DLD1 (cell line): ENCODE data around the gene RGR.

Source experiments
- in situ Hi-C: cut with HindIII; loops from 2 replicates; pipeline ENCODE4 v1.10.0; 2017; ENCODE audit warnings: low sequenced_read_pairs

The RGR gene, protein sequence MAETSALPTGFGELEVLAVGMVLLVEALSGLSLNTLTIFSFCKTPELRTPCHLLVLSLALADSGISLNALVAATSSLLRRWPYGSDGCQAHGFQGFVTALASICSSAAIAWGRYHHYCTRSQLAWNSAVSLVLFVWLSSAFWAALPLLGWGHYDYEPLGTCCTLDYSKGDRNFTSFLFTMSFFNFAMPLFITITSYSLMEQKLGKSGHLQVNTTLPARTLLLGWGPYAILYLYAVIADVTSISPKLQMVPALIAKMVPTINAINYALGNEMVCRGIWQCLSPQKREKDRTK

DNA sequence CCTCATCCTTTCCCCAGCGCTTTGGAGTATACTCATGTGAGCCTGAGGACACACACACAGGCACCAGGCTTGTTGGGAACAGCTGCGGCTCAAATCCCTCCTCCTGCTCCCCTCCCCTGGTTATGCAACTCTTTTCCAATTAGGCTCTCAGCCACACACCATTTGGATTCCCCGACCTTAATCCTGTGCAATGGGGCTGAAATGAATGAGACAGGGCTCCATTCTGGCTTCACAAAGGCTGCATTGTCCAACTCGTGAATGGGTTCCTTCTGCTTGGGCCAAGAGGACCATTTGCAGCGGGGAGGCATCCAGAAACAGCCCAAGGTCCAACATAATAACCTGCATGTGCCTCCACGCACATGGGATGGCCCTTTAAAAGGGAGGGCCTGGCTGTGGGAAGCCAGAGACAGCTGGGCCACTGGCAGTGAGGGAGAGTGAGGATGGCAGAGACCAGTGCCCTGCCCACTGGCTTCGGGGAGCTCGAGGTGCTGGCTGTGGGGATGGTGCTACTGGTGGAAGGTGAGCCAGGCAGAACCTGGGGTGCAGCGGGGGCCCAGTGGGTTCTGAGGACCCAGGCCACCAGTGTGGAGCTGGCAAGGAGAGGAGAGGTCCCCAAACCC lies at the start of gene RGR:
TSS of gene RGR (plus strand) at position 403 of the 620 bp plus-strand sequence. CDS start at position 441, 38 bp downstream.
- in situ Hi-C loops, result no loop called here

DNA sequence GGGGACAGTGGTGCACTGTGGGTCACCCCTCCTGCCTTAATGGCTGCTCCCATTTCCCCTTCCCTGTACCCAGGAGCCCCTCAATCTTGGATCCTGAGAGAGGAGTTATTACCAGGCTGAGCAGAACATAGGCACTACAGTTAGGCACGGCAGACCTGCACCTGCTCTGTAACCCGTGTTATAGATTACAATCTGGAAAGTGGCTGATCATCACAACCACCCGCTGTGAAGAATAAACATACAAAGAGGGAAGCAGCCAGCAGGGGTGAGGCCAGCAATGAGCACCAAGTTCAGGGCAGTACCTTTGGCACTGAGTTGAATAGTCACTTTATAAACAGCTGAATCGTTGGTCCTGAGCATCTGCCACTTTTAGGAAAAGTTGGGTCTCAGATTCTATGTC lies 48.8 kb upstream of the RGR start:
- in situ Hi-C loops, result no loop called here

DNA sequence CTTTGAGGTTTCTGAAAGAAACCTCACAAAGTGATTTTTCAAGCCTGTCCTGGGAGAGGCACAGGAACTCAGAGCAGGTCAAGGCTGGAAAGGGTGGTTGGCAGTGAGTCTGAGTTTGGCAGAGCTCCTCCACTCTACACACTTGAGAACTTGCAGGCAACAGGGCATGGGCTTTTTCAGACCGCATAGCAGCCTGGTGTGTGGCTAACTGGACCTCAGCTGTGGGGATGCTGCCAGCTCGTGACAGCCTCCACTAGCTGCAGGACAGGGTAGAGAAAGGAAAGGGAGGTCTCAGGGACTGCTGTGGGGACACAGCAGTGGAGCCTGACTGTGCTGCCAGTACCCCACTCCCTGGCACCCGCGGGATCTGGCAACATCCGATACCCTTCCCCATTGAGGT lies 47.9 kb upstream of the RGR start:
- in situ Hi-C loops, result no loop called here

DNA sequence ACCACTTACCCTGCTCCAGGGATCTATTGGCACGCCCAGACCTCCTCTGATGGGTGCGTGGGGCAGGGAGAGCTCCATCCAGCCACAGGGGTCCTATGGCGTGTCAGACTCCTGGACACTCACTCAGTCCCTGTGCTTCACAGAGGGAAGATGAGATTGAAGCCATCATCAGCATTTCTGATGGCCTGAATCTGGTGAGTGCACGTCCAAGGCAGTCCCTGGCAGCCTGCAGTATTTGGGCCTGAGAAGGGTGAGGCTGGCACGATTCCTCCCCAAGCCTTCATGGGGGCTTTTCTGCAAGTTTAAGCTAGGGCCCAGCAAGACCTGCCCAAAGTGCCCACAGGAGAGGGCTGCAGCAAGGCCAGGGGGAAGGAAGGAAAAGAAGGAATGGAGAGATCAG lies 47.2 kb upstream of the RGR start:
- in situ Hi-C loops, result no loop called here

DNA sequence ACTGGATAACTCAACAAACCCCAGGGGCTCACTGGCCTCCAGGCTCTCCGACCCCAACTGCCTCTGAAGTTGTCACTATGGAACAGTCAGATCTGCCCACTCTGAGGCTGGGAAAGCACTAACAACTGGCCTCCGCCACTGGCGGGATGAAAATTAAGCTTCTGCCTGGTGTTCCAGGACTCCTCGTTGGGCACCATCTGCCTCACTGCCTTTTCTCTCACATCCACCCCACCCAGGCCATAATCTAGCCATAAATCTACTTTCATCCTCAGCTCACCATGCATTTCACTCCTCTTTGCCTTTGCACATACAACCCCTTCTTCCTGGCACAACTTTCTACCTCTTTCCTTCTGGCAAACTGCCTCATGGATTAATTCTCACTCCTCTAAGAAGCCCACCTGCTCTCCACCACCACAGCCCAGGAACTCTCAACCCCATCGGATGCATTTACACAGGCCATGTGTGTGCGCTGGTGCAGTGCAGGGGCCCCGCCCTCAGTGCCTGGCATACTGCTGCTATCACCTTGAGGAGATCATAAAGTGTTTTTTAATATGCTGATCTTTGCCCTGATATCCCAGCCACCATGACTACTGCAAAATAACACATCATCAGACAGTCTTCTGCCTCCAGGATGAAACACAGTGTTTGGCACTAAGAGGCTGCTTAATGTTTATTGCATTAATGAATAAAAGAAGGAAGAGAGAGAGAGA lies 46.5 kb upstream of the RGR start:
- in situ Hi-C loops, result no loop called here

DNA sequence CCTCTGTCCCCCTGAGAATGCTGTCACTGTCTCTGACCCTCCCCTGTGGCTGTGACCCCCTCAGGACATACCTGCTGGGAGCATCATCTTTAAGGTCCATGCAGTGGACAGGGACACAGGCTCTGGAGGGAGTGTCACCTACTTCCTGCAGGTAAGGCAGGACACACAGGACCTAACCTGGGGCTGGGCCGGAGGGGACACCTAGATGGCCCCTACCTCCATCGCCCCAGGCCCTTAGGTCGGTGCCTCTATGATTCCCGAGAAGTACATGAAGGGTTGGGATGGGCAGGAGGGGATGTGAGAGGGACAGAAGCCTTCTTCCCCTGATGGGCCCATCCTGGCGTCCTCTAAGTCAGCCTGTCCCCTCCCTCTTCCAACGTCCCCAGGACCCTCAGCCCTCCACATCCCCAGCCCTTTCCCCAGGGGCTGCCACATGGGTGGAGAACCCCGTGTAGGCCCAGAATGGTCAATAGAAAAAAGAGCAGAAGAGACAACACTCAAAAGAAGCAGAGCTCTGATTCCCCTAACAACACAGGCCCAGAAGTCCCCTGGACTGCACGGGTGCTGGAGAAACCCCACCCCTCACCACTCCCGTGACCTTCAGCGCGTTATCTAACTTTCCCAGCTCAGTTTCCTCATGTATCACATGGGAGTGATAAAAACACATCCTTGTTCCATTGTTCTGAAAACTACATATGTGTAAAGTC lies 44.2 kb upstream of the RGR start:
- in situ Hi-C loops, result no loop called here

DNA sequence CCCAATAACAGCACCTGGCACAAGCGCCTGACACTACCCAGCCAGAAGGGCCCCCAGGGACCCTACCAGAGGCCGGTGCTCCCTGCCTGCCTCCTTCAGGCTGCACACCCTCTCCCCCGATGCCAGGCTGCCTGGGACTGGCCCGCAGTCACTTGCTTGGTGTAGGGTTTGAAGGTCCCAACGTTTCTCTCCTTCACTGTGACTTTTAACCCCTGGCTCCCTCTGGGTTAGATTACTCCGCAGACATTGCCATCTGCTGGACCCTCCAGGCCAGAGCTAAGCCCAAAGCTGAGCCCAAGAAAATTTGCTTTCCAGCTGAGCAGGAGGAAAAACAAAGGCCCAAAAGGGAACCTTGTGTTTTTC lies 43.6 kb upstream of the RGR start:
- in situ Hi-C loops, result no loop called here

DNA sequence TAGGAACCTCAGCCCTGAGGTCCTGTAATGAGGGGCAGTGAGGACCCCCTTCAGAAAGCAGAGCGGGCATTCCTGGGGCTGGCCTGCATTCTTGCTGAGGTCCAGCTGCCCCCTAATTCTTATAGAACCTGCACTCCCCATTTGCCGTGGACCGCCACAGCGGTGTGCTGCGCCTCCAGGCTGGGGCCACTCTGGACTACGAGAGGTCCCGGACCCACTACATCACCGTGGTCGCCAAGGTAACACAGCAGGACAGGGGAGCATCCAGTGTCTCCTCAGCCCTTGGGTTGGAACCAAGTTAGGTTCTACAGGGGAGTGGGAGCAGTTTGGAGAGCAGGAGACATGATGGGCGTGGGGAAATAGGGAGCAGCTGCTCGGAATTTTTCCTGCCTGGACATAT lies 43.2 kb upstream of the RGR start:
- in situ Hi-C loops, result no loop called here

DNA sequence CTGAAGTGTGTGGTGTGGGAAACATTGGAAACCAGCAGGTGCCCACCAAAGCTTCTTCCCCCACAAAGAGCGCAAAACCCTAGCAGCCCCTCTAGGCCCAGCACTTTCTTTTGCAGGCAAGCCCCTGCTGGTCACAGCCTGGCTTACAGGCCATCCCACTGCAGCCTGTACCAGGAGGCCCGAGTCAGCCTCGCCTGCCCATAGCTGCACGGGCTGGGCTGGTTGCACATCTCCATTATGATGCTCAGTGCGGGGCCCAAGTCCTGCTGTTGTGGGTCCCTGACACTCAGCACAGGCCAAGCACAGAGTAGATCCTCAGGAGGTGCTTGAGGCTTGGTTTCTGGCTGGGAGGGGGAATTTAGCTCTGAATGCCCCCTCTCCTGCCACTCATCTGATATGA lies 42.5 kb upstream of the RGR start:
- in situ Hi-C loops, result no loop called here

DNA sequence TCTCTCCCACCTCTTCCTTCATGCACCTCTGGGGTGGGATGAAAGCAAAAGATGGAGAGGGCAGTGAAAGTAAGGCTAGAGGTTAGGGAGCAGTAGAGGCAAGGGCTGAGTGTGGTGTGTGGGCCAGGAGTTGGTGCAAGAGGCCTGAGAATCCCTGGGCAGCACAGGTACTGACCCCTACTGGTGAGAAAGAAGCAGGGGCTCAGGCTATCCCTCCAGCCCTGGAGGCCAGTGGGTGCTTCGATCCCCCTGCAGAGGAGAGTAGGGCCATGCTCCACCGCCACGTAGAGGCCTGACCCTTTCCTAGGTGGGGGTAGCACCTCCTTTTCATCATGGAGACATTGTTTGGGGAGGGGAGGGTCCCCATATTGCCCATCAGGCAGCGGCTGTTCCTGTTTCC lies 40.7 kb upstream of the RGR start:
- in situ Hi-C loops, result no loop called here

DNA sequence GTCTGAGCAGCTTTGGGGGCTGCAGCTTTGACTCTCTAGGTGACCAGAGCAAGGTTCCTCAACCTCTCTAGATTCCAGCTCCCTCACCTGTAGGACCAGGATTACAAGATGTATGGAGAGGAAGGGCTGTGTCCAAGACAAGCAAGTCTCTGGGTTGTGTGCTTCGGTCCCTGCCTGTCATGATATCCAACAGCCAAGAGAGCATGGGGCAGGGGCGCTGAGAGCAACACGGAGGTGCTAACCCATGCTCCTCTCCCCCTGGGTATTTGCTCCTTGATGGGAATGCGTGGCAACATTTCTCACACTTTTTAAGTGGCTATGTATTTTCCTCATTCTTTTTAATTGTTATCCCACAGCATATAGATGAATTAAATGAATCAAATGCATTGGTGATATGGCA lies 40.2 kb upstream of the RGR start:
- in situ Hi-C loops, result no loop called here

DNA sequence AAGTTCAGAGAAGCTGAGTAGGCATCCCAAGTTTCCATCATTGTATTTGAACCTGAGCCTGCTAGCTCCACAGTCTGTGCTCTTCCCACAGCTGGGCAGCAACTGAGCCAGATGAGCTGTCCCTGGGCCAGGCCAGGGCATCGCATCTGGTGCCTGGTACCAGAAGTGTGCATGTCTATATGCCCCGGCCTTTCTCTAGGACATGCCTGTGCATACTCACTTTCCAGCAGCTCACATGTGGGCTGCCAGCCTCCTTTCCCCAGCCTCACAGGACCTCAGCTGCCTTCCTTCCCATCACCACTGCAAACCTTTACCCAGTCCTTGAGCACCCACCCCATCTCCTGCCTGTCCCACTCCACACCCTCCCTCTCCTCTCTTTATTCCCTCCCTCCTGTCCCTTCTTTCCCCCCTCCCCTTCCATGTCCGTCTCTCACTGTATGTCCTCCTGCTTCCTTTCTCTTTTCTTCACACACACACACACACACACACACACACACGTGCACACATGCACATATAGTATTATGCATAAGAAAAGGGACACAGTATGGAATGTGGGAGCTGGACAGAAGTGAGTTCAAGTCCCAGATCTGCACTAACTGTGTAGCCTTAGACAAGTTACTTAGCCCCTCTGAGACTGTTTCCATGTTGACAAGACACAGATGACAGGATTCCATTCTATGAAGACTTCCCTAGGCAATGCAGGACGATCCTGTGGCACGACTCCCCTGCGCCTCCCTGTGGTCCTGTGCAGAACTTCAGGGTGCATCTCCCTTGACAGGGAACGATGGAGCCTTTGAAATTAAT lies 39.6 kb upstream of the RGR start:
- in situ Hi-C loops, result no loop called here

DNA sequence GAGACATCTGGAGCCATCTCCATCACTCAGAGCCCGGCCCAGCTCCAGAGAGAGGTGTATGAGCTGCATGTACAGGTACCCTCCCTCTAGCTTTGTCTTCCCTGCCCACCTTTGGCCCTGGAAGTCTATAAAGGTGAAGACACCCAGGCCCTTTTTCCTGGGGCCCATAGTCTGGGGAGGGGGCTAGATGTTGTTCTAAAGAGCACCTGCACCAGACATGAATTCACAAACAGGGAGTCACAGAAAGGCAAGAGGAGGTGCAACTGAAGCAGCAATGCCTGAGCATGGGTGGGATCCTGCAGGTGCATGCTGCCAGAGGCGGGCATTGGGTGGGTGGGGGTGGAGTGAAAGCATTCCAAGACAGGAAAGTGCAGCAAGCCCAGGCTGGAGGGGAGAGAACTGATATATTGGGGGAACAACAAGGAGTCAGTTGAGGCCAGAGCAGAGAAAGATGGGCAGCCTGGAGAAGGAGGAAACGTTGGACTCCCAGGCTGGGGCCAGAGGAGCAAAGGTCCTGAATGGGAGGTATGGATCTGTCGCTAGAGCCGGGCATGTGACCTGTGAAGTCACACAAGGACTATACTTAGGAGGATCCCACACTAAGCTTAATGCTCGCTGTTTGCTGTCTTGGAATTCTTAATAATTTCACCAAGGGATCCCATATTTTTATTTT lies 38.9 kb upstream of the RGR start:
- in situ Hi-C loops, result no loop called here

DNA sequence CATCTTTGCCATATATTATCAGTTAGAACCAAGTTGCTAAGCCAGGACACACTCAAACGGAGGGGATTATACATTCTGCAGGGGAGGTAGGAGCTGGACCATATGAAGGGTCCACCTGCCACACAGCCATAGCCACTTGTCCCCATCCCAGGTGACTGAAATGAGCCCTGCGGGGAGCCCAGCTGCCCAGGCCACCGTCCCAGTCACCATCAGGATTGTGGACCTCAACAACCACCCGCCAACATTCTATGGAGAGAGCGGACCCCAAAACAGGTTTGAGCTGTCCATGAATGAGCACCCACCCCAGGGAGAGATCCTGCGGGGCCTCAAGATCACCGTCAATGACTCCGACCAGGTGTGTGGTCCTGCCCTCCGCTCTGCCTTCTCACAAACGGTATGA lies 36.8 kb upstream of the RGR start:
- in situ Hi-C loops, result no loop called here

DNA sequence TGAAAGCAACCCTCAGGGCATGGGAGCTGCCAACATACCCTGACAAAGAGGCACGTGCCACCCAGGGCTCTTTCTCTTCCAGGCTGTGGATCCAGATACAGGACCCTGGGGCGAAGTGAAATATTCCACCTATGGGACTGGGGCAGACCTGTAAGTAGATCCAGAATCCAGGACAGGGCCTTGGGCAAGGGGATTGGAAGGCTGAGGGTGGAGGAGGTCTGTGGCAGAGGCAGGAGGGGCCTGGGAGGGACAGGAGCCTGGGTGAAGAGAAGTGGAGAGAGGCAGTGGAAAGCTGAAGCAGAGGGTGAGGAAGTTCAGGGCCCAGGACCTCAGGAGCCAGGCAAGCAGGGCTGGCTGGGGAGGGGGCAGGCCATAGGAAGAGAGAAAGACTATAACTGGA lies 33.3 kb upstream of the RGR start:
- in situ Hi-C loops, result no loop called here

DNA sequence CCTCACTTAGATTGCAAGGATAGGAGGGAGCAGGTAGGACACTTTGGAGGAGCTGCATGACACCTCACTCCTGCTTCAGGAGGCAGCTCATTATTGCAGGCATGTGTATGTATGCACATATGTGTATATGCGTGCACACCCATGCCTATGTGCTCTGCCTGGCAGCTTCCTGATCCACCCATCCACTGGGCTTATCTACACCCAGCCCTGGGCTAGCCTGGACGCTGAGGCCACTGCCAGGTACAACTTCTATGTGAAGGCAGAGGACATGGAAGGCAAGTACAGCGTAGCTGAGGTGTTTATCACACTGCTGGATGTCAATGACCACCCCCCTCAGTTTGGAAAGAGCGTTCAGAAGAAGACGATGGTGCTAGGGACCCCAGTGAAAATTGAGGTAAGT lies 32.8 kb upstream of the RGR start:
- in situ Hi-C loops, result no loop called here

DNA sequence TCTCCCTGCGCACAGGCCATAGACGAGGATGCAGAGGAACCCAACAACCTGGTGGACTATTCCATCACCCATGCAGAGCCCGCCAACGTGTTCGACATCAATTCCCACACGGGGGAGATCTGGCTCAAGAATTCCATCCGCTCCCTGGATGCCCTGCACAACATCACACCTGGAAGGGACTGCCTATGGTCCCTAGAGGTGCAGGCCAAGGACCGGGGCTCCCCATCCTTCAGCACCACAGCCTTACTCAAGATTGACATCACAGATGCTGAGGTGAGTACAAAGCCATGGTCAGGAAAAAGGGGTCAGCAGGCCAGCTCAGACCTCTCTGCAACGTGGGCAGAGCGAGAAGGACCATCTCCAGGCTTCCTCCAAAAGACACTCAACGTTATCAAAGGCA lies 31.8 kb upstream of the RGR start:
- in situ Hi-C loops, result no loop called here

DNA sequence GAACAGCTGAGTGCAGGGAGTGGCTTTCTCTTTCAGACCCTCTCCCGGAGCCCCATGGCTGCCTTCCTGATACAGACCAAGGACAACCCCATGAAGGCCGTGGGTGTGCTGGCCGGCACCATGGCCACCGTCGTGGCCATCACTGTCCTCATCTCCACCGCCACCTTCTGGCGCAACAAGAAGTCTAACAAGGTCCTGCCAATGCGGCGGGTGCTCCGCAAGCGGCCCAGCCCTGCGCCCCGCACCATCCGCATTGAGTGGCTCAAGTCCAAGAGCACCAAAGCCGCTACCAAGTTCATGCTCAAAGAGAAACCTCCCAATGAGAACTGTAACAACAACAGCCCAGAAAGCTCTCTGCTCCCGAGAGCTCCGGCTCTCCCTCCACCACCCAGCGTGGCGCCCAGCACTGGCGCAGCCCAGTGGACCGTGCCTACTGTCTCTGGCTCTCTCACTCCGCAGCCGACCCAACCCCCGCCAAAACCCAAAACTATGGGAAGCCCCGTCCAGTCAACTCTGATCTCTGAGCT lies 30.7 kb upstream of the RGR start:
- in situ Hi-C loops, result no loop called here

DNA sequence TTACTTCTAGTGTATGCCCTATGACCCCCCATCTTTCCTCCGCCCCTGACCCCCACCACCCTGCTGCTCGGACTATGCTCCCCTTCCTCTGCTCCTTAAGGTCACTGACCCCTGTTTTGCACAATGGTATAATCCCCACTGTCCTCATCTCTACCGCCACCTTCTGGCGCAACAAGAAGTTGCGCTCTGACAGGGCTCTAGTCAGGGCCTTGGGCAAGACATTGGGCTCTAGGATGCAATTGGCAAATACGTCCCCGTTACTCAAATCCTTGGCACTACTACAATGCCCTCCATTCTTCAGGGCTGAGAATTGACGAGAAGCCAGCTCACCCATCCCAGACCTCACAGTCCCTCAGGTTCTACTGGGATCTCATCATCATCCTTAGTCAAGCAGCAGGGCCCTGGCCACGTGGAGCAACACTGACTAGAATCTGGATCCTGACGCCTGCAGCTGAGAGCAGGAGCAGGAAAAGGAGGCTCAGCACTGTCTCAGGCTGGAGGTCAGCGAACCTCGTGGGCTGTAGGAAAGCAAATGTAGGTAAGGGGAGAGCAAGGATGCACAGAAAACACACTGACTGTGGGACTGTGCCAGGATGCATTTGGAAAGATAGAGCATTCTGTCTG lies 30.1 kb upstream of the RGR start:
- in situ Hi-C loops, result no loop called here

DNA sequence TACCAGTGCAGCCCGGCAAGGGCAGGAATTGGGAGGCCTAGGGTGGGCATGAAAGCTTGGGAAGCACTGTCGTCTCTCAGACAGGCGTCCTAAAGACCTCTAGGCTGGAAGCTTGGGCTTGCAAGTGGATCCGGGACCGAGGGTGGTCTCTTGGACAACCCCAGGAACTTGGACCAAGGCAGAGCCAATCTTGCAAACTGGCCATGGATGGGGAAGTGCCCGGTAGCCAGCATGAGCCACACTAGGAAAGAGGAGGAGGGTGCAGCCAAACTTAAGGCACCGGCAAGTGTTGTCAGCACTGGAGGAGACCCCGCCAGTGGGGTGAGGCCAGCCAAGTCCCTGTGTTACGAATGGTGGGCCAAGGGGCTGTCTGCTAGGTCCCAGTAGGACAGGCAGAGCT lies 28.0 kb upstream of the RGR start:
- in situ Hi-C loops, result no loop called here
